Measurements from ENCODE around the gene RRAD. TPM values are rescaled to one million over a fixed set of nuclear protein-coding genes. Genes with fewer than 3 reads are reported as not detected.
A peak's percentile ranks its signal among the peaks of the same experiment; 100 is the strongest.

The RRAD gene
- total RNA-seq, 1 donor from 2014 or later, result 11.1 TPM

DNA sequence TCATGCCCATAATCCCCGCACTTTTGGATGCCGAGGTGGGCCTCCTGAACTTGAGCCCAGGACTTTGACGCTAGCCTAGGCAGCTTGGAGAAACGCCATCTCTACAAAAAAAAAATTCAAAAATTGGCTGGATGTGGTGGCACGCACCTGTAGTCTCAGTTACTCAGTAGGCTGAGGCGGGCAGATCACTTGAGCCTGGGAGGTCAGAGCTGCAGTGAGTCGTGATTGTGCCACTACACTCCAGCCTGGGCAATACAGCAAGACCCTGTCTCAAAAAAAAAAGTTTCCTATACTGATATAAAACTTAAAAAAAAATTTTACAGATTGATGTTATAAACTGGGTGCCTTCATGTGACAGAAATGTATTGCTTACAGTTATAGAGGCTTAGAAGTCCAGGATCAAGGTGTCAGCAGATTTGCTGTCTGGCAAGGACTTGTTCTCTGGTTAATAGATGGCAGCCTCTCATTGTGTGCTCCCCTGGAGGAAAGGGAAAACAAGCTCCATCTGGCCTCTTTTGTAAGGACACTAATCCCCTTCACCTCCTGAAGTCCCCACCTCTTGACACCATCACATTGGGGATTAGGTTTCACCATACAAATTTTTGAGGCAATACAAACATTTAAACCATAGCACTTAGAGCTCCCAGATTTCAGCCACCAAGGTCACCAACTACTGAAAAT, 27.2 kb upstream of the RRAD start:
- H3K4me1 ChIP-seq, result peaks cover 8% of the 10 kb centered on the region
- peaks cover 20% of the 10 kb centered on the region for H3K27me3 ChIP-seq
- ATAC-seq (no peak), DNase-seq (no peak)
- H3K27ac ChIP-seq, result no peak overlapping the region
- H3K36me3 ChIP-seq, result no peaks in the 10 kb centered on the region
- H3K9me3 ChIP-seq, result no peaks in the 10 kb centered on the region
- TF ChIP-seq, protein P1, sequence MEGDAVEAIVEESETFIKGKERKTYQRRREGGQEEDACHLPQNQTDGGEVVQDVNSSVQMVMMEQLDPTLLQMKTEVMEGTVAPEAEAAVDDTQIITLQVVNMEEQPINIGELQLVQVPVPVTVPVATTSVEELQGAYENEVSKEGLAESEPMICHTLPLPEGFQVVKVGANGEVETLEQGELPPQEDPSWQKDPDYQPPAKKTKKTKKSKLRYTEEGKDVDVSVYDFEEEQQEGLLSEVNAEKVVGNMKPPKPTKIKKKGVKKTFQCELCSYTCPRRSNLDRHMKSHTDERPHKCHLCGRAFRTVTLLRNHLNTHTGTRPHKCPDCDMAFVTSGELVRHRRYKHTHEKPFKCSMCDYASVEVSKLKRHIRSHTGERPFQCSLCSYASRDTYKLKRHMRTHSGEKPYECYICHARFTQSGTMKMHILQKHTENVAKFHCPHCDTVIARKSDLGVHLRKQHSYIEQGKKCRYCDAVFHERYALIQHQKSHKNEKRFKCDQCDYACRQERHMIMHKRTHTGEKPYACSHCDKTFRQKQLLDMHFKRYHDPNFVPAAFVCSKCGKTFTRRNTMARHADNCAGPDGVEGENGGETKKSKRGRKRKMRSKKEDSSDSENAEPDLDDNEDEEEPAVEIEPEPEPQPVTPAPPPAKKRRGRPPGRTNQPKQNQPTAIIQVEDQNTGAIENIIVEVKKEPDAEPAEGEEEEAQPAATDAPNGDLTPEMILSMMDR (IDR thresholded peaks at IDR 0.05), result no peak
- intact Hi-C loops (cut with DNase I), result no loop called here
- H3K4me3 ChIP-seq, result no peak overlapping the region

DNA sequence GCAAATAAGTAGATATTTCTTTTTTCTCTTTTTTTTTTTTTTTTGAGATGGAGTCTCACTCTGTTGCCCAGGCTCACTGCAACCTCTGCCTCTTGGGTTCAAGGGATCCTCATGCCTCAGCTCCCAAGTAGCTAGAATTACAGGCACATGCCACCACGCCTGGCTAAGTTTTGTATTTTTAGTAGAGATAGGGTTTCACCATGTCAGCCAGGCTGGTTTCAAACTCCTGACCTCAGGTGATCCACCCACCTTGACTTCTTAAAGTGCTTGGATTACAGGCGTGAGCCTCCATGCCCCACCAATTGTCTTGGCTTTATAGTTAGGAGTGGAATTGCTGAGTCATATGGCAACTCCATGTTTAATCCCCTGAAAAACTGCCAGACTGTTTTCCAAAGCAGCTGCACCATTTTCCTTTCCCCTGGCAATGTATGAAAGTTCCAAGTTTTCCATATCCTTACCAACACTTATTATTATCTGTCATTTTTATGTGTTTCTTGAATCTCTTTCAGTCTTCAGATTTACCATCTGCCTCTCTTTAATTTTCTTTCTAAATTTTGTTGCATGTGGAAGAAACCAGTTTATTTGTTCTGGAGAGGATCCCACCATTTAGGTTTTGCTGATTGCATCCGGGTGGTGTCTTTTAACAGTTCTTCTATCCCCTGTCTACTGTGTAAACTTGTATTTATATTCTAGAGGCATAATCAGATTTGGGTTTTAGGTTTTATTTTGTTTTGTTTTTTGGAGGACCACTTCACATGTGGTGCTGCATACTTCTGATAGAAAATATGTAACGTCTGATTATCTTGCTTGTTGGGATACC, 25.8 kb upstream of the RRAD start:
- peaks cover 20% of the 10 kb centered on the region for H3K27me3 ChIP-seq
- H3K36me3 ChIP-seq, result no peaks in the 10 kb centered on the region
- H3K4me3 ChIP-seq, result no peak overlapping the region
- DNase-seq (no peak), ATAC-seq (no peak)
- H3K27ac ChIP-seq, result no peak overlapping the region
- intact Hi-C loops (cut with DNase I), result no loop called here
- no peaks in the 10 kb centered on the region for H3K9me3 ChIP-seq
- TF ChIP-seq, protein P1 (IDR thresholded peaks at IDR 0.05), result no peak
- H3K4me1 ChIP-seq, result peaks cover 10% of the 10 kb centered on the region

DNA sequence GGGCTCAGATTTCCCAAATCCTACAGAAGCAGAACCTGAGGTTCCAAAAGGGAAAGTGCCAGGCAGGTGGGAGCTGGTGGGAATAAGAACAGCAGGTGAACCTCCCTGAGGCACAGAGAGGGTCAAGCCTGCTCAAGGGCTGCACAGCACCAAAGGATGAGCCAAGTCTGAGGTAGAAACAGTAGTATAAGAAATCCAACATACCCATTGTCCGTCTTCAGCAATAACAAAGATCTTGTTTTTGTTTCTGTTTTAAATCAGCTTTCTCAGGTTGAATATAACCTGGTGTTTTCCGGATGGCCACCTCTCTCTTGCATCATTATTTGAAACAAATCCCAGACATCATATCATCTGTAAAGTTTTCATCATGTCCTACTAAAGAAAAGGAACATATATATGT, 25.1 kb upstream of the RRAD start:
- DNase-seq (no peak), ATAC-seq (no peak)
- no peaks in the 10 kb centered on the region for H3K9me3 ChIP-seq
- TF ChIP-seq, protein P1 (IDR thresholded peaks at IDR 0.05), result no peak
- no peak overlapping the region for H3K27ac ChIP-seq
- intact Hi-C loops (cut with DNase I), result no loop called here
- H3K36me3 ChIP-seq, result no peaks in the 10 kb centered on the region
- peaks cover 10% of the 10 kb centered on the region for H3K4me1 ChIP-seq
- no peak overlapping the region for H3K4me3 ChIP-seq
- peaks cover 20% of the 10 kb centered on the region for H3K27me3 ChIP-seq

DNA sequence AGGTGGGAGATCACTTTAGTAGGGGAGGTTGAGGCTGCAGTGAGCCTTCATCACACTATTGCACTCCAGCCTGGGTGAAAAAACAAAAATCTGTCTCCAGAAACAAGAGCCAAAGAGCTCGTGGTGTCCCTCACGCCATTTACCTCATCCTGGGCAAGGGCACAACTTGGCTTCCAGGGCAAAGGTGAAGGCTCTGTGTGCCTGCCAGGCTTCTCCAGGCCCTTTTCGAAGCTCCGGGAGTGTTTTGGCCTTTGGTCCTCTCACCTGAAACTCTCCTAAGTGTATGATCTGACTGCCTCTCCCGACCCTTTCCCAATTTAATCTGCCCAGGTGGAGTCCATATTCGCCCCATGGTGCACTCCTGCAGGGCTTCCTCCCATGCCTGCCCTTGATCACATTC, 24.1 kb upstream of the RRAD start:
- DNase-seq (no peak), ATAC-seq (no peak)
- intact Hi-C loops (cut with DNase I), result no loop called here
- no peaks in the 10 kb centered on the region for H3K36me3 ChIP-seq
- TF ChIP-seq, protein P1 (IDR thresholded peaks at IDR 0.05), result no peak
- H3K27ac ChIP-seq, result no peak overlapping the region
- no peaks in the 10 kb centered on the region for H3K9me3 ChIP-seq
- H3K4me1 ChIP-seq, result peaks cover 10% of the 10 kb centered on the region
- H3K27me3 ChIP-seq, result peaks cover 20% of the 10 kb centered on the region
- no peak overlapping the region for H3K4me3 ChIP-seq

DNA sequence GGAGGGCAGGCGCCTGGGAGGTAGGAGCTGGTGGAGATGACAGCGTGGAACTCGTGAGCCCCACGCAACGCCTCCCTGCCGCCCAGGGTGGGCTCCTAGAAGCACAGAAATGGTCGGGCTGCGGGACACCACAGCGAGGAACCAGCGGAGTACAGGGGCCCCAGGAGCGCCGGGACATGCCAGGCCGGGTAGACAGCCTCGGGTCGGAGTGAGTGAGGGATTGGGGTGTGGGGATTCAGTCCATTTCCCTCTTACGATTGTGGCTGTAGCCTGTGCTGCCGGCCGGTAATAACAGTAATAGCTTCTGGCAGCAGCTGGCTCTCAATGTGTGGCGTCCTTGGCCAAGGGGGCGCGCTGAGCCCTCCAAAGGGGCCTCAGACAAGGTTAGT, 23.5 kb upstream of the RRAD start:
- Histone ChIP-seq H3K36me3 (peaks cover 3% of the 10 kb centered on the region), H3K4me3 (peak overlapping the region; percentile 58)

More for the DNA sequence above, 23.5 kb upstream of the RRAD start:
- Histone ChIP-seq H3K27me3 (peaks cover 20% of the 10 kb centered on the region), H3K4me1 (peaks cover 10% of the 10 kb centered on the region), H3K27ac (no peak overlapping the region), H3K9me3 (no peaks in the 10 kb centered on the region)
- ATAC-seq (no peak), DNase-seq (no peak)
- TF ChIP-seq, protein P1 (IDR thresholded peaks at IDR 0.05), result no peak
- intact Hi-C loops (cut with DNase I), result no loop called here
